Activated CD4-positive, alpha-beta T cell treated with anti-CD3 and anti-CD28 coated beads, Interleukin-2, amount 10 ng/mL, durations not matched to agents 7 days and 5 days (primary cell): ENCODE data around the gene ATP1A1. TPM values are rescaled to one million over a fixed set of nuclear protein-coding genes. Genes with fewer than 3 reads are reported as not detected.

Experiments
- CTCF ChIA-PET: fragments of 350-600 bp; sonication (Branson Sonifier 250); formaldehyde crosslinking; loops from one replicate; lab custom pipeline; 2021; ENCODE audit warnings: antibody characterized with exemption; lab: Charles Lee
- POLR2A ChIA-PET: fragments of 350-600 bp; sonication (Branson Sonifier 250); formaldehyde crosslinking; loops from one replicate; lab custom pipeline; 2021; ENCODE audit warnings: antibody characterized with exemption; lab: Charles Lee
- DNase-seq: peaks from one replicate; pipeline ENCODE4 v3.0.0-alpha.2; 2020
- H3K27ac Mint-ChIP-seq: one replicate; pipeline ENCODE4 v1.8.0; 2021; ENCODE audit warnings: mild to moderate bottlenecking, moderate library complexity, mixed read lengths
- H3K27me3 Mint-ChIP-seq: one replicate; pipeline ENCODE4 v1.8.0; 2021; ENCODE audit warnings: mixed read lengths
- H3K36me3 Mint-ChIP-seq: one replicate; pipeline ENCODE4 v1.8.0; 2021; ENCODE audit warnings: low read depth, mixed read lengths
- H3K4me1 Mint-ChIP-seq: one replicate; pipeline ENCODE4 v1.8.0; 2021; ENCODE audit warnings: mixed read lengths
- H3K4me3 Mint-ChIP-seq: one replicate; pipeline ENCODE4 v1.8.0; 2021; ENCODE audit warnings: mild to moderate bottlenecking, moderate library complexity, mixed read lengths
- H3K9me3 Mint-ChIP-seq: one replicate; pipeline ENCODE4 v1.8.0; 2021; ENCODE audit warnings: mixed read lengths
- total RNA-seq, 2 experiments: library from RNA; stranded (reverse); gene quantifications; one replicate each; pipeline ENCODE4 v1.2.3, GENCODE V29; 2021

The ATP1A1 gene
- total RNA-seq, 2 experiments from 2014 or later: 260 to 274 TPM

DNA sequence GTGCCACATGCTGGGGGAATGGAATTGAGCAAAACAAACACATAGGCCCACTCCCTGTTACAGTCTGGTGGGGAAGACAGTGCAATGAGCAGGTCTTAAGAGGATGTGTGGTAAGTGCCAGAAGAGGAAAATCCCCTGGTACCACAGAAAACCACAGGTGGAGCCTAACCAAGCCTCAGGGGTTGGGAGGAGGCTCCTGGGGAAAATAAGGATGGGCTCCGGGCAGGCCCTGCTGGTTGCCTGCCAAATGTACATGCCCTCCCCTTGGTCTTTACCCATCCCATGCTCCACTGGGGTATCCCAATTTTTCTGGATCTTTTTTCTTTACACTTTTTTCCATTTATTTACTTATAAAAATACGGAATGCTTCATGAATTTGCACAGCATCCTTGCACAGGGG lies 40.4 kb downstream of the ATP1A1 start:
- Mint-ChIP-seq H3K9me3 (no peaks in the 10 kb centered on the region), H3K4me1 (peaks cover 52% of the 10 kb centered on the region), H3K27me3 (no peaks in the 10 kb centered on the region), H3K36me3 (peaks cover 11% of the 10 kb centered on the region), H3K27ac (no peak overlapping the region), H3K4me3 (no peak overlapping the region)
- no peak for DNase-seq
- ChIA-PET POLR2A (no interaction called here), CTCF (interaction anchor here (0.6 to 1.5 kb wide), 2 partner anchors 16 to 33 kb away, joined by 3 read pairs; no protein-coding TSS in a partner anchor)

DNA sequence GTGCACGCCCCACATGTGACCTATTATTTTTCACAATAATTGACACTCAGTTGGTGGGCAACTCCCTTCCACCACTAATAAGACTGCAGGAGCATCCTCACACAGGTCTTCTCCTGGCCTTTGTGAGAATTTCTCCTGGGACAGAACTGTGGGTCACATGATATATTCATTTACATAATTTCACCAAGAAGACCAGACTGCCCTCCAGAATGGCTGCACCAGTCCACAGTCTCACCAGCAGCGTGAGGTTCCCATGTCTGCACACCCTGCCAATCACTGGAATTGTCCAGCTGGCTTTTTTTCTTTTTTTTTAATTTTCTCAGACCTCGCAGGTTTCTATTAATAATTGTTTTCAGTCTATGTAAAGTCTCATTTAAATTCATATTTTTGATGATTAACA lies 41.3 kb downstream of the ATP1A1 start:
- no peak overlapping the region for H3K27ac Mint-ChIP-seq
- no peak for DNase-seq
- no peak overlapping the region for H3K4me3 Mint-ChIP-seq
- H3K9me3 Mint-ChIP-seq: no peaks in the 10 kb centered on the region
- peaks cover 56% of the 10 kb centered on the region for H3K4me1 Mint-ChIP-seq
- peaks cover 11% of the 10 kb centered on the region for H3K36me3 Mint-ChIP-seq
- ChIA-PET POLR2A (no interaction called here), CTCF (interaction anchor here (0.6 kb wide), 1 partner anchor 15 kb away, joined by 3 read pairs; no protein-coding TSS in a partner anchor)
- no peaks in the 10 kb centered on the region for H3K27me3 Mint-ChIP-seq

DNA sequence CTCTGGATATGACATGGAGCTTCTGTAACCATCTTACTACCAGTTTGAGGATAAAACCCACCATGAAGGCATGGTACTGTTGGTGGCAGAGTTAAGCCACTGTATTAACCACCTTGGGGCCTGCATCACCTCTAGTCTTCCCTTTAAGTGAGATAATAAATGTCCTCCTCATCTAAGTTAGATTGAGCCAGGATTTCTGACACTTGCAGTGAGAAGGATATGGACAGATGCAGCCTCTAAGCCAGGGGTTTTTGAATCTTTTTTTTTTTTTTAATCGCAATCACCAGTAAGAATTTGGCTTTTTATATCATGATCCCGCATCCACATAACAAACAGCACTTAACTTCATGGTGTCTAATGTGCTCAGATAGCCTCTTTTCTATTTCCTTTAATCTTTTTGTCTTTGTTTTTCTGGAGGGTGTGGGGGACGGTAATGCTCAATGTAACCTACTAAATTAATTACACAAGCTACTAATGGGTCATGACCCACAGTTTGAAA lies 42.2 kb downstream of the ATP1A1 start:
- ChIA-PET CTCF (interaction anchor here (1.0 to 1.1 kb wide), 2 partner anchors 9 to 41 kb away, joined by 3 read pairs; no protein-coding TSS in a partner anchor), POLR2A (interaction anchor here (0.6 kb wide), 1 partner anchor 195 kb away, joined by 3 read pairs; no protein-coding TSS in a partner anchor)
- no peaks in the 10 kb centered on the region for H3K9me3 Mint-ChIP-seq
- H3K36me3 Mint-ChIP-seq: peaks cover 11% of the 10 kb centered on the region
- no peak for DNase-seq
- H3K4me3 Mint-ChIP-seq: no peak overlapping the region
- H3K27ac Mint-ChIP-seq: no peak overlapping the region
- H3K4me1 Mint-ChIP-seq: peaks cover 59% of the 10 kb centered on the region
- no peaks in the 10 kb centered on the region for H3K27me3 Mint-ChIP-seq

DNA sequence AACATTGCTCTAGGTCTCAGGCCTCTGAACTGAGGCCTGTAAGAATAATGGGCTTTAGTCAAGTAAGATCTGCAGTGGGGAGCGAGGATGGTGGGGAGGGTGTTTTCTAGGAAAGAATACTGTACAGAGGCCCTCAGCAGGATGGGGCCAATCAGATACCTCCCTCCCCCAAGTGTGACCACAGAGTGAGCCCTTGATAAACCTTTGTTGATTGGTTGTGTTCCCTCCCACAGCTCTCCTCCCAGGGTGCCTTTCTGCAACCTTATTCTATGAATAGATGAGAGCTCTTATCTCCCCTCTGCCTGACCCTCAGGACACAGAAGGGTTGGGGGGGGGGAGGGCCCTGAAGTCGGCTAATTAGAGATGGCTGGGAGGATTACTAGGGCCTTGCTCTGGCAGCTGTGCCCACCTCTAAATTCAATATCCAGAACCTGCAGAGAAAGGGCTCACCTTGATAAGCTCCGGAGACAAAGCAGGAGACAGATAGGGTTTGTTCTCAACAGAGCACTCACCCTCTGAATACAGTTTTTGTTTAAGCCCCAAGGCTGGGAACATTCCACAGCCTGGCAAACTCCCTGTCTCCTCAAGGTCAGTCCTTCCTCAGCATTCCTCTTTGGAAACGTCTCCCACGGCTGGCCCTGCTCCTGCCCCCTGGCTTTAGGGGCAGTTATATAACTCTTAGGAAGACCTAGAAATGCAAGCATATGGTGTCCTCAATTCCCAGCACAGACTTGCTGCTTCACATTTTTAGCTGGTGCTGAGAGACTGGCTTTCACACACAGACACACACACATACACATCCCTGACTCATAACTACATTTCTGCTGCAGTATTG lies 42.9 kb downstream of the ATP1A1 start:
- Mint-ChIP-seq H3K36me3 (peaks cover 11% of the 10 kb centered on the region), H3K4me3 (peak overlapping the region; percentile 2), H3K4me1 (peaks cover 66% of the 10 kb centered on the region), H3K27me3 (no peaks in the 10 kb centered on the region), H3K27ac (peak overlapping the region; percentile 43), H3K9me3 (no peaks in the 10 kb centered on the region)
- CTCF ChIA-PET: interaction anchor here (0.5 to 1.9 kb wide), 5 partner anchors 9 to 42 kb away, joined by 3 to 4 read pairs (median 3); no protein-coding TSS in a partner anchor
- POLR2A ChIA-PET: interaction anchor here (0.6 kb wide), 1 partner anchor 195 kb away, joined by 3 read pairs; no protein-coding TSS in a partner anchor
- no peak for DNase-seq

DNA sequence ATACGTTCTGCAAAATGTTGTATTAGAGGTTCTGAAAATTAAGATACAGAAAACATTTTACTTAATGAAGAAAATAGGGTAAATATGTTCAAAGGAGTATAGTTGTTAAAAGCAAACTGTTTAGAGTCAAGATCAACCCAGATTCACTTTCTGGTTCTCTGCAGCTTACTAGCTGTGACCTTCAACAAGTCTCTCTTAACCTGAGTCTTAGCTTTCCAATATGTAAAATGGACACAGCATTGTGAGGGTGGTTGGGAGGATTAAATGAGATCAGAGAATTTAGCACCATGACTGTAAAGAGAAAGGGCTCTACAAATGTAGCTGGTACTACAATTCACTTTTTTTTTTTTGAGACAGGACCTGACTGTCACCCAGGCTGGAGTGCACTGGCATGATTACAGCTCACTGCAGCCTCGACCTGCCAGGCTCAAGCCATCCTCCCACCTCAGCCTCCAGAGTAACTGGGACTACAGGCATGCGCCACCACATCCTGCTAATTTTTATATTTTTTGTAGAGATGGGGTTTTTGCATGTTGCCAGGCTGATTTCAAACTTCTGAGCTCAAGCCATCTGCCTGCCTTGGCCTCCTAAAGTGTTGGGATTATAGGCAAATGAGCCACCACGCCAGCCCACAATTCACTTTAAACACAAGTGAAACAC lies 43.9 kb downstream of the ATP1A1 start:
- H3K27me3 Mint-ChIP-seq: peaks cover 4% of the 10 kb centered on the region
- H3K4me3 Mint-ChIP-seq: peak overlapping the region; percentile 90
- peaks cover 11% of the 10 kb centered on the region for H3K36me3 Mint-ChIP-seq
- ChIA-PET CTCF (interaction anchor here (0.6 to 3.8 kb wide), 9 partner anchors 9 to 633 kb away, joined by 3 to 9 read pairs (median 3); no protein-coding TSS in a partner anchor), POLR2A (interaction anchor here (0.8 kb wide), 1 partner anchor 13 kb away, joined by 3 read pairs; no protein-coding TSS in a partner anchor)
- peak overlapping the region; percentile 93 for H3K27ac Mint-ChIP-seq
- H3K9me3 Mint-ChIP-seq: no peaks in the 10 kb centered on the region
- no peak for DNase-seq
- H3K4me1 Mint-ChIP-seq: peaks cover 67% of the 10 kb centered on the region

DNA sequence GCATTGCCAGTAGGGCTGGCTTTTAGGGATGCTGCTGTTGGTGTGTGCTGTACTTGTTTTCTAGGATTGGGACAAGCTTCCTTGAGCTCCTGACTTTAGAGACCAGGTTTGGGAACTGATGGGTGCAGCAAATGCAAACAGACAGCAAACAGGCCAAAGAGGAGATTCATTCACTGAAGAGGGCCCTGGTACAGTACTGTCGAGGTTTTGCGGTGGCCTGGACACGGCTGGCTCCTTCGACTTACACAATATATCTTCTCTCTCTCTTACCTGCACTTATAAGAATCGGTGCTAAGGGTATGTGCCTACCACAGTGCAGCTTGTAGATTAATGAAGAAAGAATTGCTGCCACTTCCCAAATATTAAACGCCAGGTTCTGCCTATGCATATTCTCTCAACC lies 44.6 kb downstream of the ATP1A1 start:
- Mint-ChIP-seq H3K27ac (peak overlapping the region; percentile 93), H3K4me3 (peak overlapping the region; percentile 90), H3K36me3 (peaks cover 11% of the 10 kb centered on the region), H3K4me1 (peaks cover 67% of the 10 kb centered on the region), H3K27me3 (peaks cover 6% of the 10 kb centered on the region), H3K9me3 (no peaks in the 10 kb centered on the region)
- no peak for DNase-seq
- ChIA-PET CTCF (interaction anchor here (0.6 to 4.2 kb wide), 9 partner anchors 9 to 632 kb away, joined by 3 to 12 read pairs (median 4); no protein-coding TSS in a partner anchor), POLR2A (interaction anchor here (0.7 to 0.8 kb wide), 2 partner anchors 12 to 55 kb away, joined by 3 read pairs; no protein-coding TSS in a partner anchor)

DNA sequence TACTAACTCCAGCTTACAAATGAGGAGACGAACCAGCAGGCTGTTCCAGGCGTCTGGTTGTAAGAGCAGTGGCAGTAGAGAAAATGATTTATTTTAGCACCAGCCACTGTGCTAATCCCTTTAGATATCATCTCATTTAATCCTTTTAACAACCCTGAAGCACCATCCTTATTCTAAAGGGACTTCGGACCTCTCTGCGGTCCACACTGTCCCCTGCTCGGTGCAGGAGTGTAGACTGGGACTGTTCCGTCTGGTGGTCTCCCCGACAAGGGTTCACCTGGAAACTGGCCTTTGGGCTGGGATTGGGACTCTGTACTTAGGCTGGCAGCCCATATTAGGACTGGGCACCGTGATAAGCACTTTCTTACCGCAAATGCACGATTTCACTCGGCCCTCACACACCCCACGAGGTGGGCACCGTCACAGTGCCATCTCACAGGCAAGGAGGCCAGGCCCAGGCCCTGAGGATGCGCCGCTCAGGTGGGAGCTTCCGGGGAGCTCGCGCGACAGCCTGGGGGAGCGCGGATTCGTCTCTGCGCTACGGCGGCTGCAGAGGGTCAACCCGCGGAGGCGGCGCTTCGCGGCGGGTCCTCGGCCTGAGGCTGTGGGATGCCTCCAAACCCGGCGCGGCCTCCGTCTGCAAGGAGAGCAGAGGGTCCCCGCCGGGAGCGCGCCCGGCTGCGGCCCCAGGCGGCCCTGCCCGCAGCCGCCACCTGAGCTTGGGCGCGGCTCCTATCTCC lies 45.2 kb downstream of the ATP1A1 start:
- ChIA-PET POLR2A (interaction anchor here (0.6 to 1.0 kb wide), 4 partner anchors 12 to 55 kb away, joined by 3 read pairs; no protein-coding TSS in a partner anchor), CTCF (interaction anchor here (1.0 to 4.2 kb wide), 9 partner anchors 8 to 279 kb away, joined by 3 to 12 read pairs (median 4); no protein-coding TSS in a partner anchor)
- Mint-ChIP-seq H3K27me3 (peaks cover 10% of the 10 kb centered on the region), H3K9me3 (no peaks in the 10 kb centered on the region), H3K27ac (peak overlapping the region; percentile 93), H3K4me3 (peak overlapping the region; percentile 90), H3K36me3 (peaks cover 8% of the 10 kb centered on the region), H3K4me1 (peaks cover 62% of the 10 kb centered on the region)
- peak; percentile 87 for DNase-seq

DNA sequence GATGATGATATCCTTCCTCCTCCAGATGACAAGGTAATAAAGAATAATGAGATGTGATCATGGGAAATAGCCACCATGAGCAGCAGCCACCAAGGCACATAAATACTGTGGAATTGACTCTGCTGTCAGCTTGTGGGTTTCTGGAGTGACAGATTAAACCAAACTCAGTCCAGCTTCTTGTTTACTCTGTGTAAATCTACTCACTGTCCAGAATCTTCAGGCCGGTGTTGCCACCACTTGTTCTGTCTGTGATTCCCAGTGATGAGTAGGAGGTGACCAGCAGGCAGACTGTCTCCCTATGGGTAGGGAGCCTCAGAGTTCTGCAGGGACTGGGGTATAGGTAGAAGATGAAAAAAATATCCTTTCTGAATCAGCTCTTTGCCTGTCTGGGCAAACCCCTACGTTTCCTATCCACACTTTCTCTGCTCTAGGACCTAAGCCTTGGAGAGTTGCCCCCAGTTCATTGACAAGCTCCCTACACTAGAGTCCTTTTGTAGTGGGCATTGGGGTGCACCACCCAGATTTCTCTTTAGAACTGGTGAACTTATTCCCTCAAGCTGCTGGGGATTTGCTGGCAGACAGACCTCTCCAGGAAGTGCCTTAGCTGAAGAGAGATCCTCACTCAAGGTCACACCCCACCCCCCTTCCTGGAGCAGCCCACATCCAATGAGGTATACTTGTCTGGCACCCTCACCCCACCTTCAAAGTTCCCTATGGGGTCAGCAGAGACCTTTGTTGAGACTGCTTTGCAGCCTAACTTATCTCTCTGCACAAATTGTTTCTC lies 47.6 kb downstream of the ATP1A1 start:
- Mint-ChIP-seq H3K27me3 (peaks cover 21% of the 10 kb centered on the region), H3K4me3 (no peak overlapping the region), H3K4me1 (peaks cover 43% of the 10 kb centered on the region), H3K9me3 (no peaks in the 10 kb centered on the region), H3K27ac (no peak overlapping the region), H3K36me3 (peaks cover 2% of the 10 kb centered on the region)
- POLR2A ChIA-PET: no interaction called here
- no peak for DNase-seq
- CTCF ChIA-PET: interaction anchor here (0.5 to 4.2 kb wide), 6 partner anchors 8 to 78 kb away, joined by 3 to 12 read pairs (median 6); no protein-coding TSS in a partner anchor

DNA sequence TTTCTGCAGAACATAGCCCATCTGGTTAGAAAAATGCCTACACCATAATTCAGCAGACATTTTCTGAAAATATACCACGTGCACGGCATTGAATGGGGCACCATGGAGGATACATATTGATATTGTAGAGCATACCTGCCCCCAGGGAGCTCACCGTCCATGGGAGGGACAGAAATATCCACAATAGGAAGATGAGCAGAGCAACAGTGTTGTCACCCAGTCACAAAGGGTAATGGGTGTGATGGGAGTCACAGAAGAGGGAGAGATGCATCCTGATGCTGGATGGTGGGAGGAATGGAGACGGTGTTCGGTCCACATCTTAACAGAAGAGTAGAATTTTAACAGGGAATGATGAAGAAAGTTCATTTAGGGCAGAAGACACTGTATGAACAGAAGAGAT lies 51.4 kb downstream of the ATP1A1 start:
- Mint-ChIP-seq H3K4me1 (peaks cover 10% of the 10 kb centered on the region), H3K9me3 (no peaks in the 10 kb centered on the region), H3K27me3 (peaks cover 21% of the 10 kb centered on the region), H3K27ac (no peak overlapping the region), H3K36me3 (no peaks in the 10 kb centered on the region), H3K4me3 (no peak overlapping the region)
- ChIA-PET POLR2A (no interaction called here), CTCF (no interaction called here)
- DNase-seq: no peak

DNA sequence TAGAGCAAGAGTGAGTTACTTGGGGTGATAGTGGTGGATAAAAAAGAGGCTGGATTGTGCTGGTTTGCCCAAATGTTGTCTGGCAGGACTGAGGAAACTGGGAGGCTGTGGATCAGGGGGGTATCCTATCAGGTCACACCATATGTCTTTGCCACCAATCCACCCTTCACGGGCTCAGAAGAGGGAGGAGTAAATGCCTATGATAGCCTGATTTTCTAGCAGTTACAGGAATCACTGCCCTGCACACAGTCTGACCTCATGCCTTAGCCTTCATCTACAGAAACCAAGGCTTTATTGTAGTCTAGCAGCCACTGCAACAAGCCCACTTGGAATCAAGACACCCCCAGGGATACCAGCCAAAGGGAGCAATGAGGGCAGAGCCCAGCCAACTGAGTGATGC lies 51.8 kb downstream of the ATP1A1 start:
- Mint-ChIP-seq H3K4me3 (no peak overlapping the region), H3K36me3 (no peaks in the 10 kb centered on the region), H3K9me3 (no peaks in the 10 kb centered on the region), H3K4me1 (peaks cover 9% of the 10 kb centered on the region), H3K27ac (no peak overlapping the region), H3K27me3 (peaks cover 21% of the 10 kb centered on the region)
- no peak for DNase-seq
- CTCF ChIA-PET: no interaction called here
- POLR2A ChIA-PET: no interaction called here

DNA sequence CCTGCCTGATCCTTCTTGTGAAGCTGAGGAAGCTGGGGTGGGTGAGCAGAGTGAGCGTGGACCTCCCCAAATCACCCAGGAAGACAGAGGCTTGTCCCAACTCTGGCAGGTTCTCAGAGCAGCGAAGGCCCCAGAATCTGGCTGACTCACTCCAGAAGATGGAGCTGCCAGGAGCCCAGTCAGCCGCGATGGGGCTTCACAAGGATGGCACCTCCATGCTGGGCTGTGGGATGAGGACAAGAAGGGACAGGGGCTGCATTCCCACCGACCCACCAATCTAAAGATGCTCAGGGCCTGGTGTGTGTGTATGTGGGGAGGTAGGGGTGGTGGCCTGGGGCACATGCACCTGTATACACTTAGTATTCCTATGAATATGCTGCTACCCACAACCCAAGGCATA lies 52.9 kb downstream of the ATP1A1 start:
- H3K36me3 Mint-ChIP-seq: no peaks in the 10 kb centered on the region
- no peak for DNase-seq
- no peak overlapping the region for H3K27ac Mint-ChIP-seq
- POLR2A ChIA-PET: no interaction called here
- no peaks in the 10 kb centered on the region for H3K4me1 Mint-ChIP-seq
- peaks cover 21% of the 10 kb centered on the region for H3K27me3 Mint-ChIP-seq
- CTCF ChIA-PET: interaction anchor here (1.1 kb wide), 1 partner anchor 8 kb away, joined by 3 read pairs; no protein-coding TSS in a partner anchor
- H3K4me3 Mint-ChIP-seq: no peak overlapping the region
- no peaks in the 10 kb centered on the region for H3K9me3 Mint-ChIP-seq
